HEK293 (cell line): ENCODE data around the gene SPAAR.

Experiments
- CTCF ChIA-PET: fragments of 350-600 bp; formaldehyde crosslinking; extraction: SDS; loops from one replicate; lab custom pipeline; 2021; ENCODE audit warnings: antibody characterized with exemption; lab: Yijun Ruan, JAX
- POLR2A ChIA-PET: fragments of 300-600 bp; formaldehyde crosslinking; extraction: SDS; loops from one replicate; lab custom pipeline; 2020; ENCODE audit warnings: antibody characterized with exemption, inconsistent platforms; lab: Yijun Ruan, JAX
- H3K27ac ChIP-seq: fragments of 200-500 bp; sonication (Bioruptor generic); 2 replicates; pipeline ENCODE4 v1.5.1; 2014; ENCODE audit warnings: low read depth, low read length, control low read depth, inconsistent platforms; ENCODE audit errors: extremely low read depth
- H3K36me3 ChIP-seq, 2 experiments: fragments of 200-500 bp in 1 of 2; sonication (Bioruptor generic) in 1 of 2; 1 replicate in 1 of 2; 2 replicates in 1 of 2; pipeline ENCODE4 v1.5.1; 2014 to 2017; ENCODE audit warnings: inconsistent platforms in 2 of 2, low read length in 2 of 2; ENCODE audit not compliant: control insufficient read depth in 2 of 2, insufficient read depth in 1 of 2
- H3K4me1 ChIP-seq: fragments of 200-500 bp; sonication (Bioruptor generic); 2 replicates; pipeline ENCODE4 v1.5.1; 2014; ENCODE audit warnings: mild to moderate bottlenecking, low read length, inconsistent platforms; ENCODE audit not compliant: control insufficient read depth, insufficient read depth
- H3K4me3 ChIP-seq: 2 replicates; pipeline ENCODE4 v1.5.1; 2011; ENCODE audit warnings: low read depth, mild to moderate bottlenecking, control low read depth, low read length, moderate library complexity
- H3K9me3 ChIP-seq: fragments of 200-500 bp; sonication (Bioruptor generic); 2 replicates; pipeline ENCODE4 v1.5.1; 2014; ENCODE audit warnings: low read depth, low read length, inconsistent platforms; ENCODE audit not compliant: control insufficient read depth, insufficient read depth
- AEBP2 ChIP-seq: fragments of 450-650 bp; formaldehyde crosslinking; IDR thresholded peaks from 2 replicates; pipeline ENCODE4 v1.5.1; 2016; ENCODE audit warnings: missing biosample characterization, missing genetic modification characterization, borderline replicate concordance
- CTCF ChIP-seq: fragments of 450-650 bp; formaldehyde crosslinking; IDR thresholded peaks from 2 replicates; pipeline ENCODE4 v1.5.1; 2016; ENCODE audit warnings: missing biosample characterization, missing genetic modification characterization
- GFI1B ChIP-seq: fragments of 450-650 bp; formaldehyde crosslinking; IDR thresholded peaks from 2 replicates; pipeline ENCODE4 v1.5.1; 2016; ENCODE audit warnings: missing biosample characterization, missing genetic modification characterization
- RBAK ChIP-seq: fragments of 450-650 bp; formaldehyde crosslinking; IDR thresholded peaks from 2 replicates; pipeline ENCODE4 v1.5.1; 2016; ENCODE audit warnings: missing biosample characterization, missing genetic modification characterization
- REST ChIP-seq: fragments of 450-650 bp; formaldehyde crosslinking; IDR thresholded peaks from 2 replicates; pipeline ENCODE4 v1.5.1; 2016; ENCODE audit warnings: missing biosample characterization, missing genetic modification characterization
- ZBTB10 ChIP-seq: fragments of 450-650 bp; formaldehyde crosslinking; IDR thresholded peaks from 2 replicates; pipeline ENCODE4 v1.5.1; 2016; ENCODE audit warnings: missing biosample characterization, missing genetic modification characterization
- ZNF140 ChIP-seq: fragments of 450-650 bp; formaldehyde crosslinking; IDR thresholded peaks from 2 replicates; pipeline ENCODE4 v1.5.1; 2016; ENCODE audit warnings: missing biosample characterization, missing genetic modification characterization
- ZNF18 ChIP-seq: fragments of 450-650 bp; formaldehyde crosslinking; IDR thresholded peaks from 2 replicates; pipeline ENCODE4 v1.5.1; 2016; ENCODE audit warnings: missing biosample characterization, missing genetic modification characterization
- ZNF23 ChIP-seq: fragments of 450-650 bp; formaldehyde crosslinking; IDR thresholded peaks from 2 replicates; pipeline ENCODE4 v1.5.1; 2016; ENCODE audit warnings: missing biosample characterization, missing genetic modification characterization, borderline replicate concordance
- ZNF24 ChIP-seq: fragments of 450-650 bp; formaldehyde crosslinking; IDR thresholded peaks from 2 replicates; pipeline ENCODE4 v1.5.1; 2016; ENCODE audit warnings: missing biosample characterization, missing genetic modification characterization
- ZNF248 ChIP-seq: fragments of 450-650 bp; formaldehyde crosslinking; IDR thresholded peaks from 2 replicates; pipeline ENCODE4 v1.5.1; 2017; ENCODE audit warnings: missing biosample characterization, missing genetic modification characterization
- ZNF354C ChIP-seq: fragments of 450-650 bp; formaldehyde crosslinking; IDR thresholded peaks from 2 replicates; pipeline ENCODE4 v1.5.1; 2016; ENCODE audit warnings: missing biosample characterization, missing genetic modification characterization, low read depth, borderline replicate concordance
- ZNF449 ChIP-seq: fragments of 450-650 bp; formaldehyde crosslinking; IDR thresholded peaks from 2 replicates; pipeline ENCODE4 v1.5.1; 2017; ENCODE audit warnings: missing biosample characterization, mild to moderate bottlenecking, missing genetic modification characterization, moderate library complexity
- ZNF548 ChIP-seq: fragments of 450-650 bp; formaldehyde crosslinking; IDR thresholded peaks from 2 replicates; pipeline ENCODE4 v1.5.1; 2016; ENCODE audit warnings: missing biosample characterization, missing genetic modification characterization
- ZNF549 ChIP-seq: fragments of 450-650 bp; IDR thresholded peaks from 2 replicates; pipeline ENCODE4 v1.5.1; 2018; ENCODE audit warnings: missing biosample characterization, missing genetic modification characterization, mild to moderate bottlenecking, inconsistent platforms, moderate library complexity
- ZNF558 ChIP-seq: fragments of 450-650 bp; formaldehyde crosslinking; IDR thresholded peaks from 2 replicates; pipeline ENCODE4 v1.5.1; 2016; ENCODE audit warnings: missing biosample characterization, missing genetic modification characterization
- ZNF560 ChIP-seq: fragments of 450-650 bp; formaldehyde crosslinking; IDR thresholded peaks from 2 replicates; pipeline ENCODE4 v1.5.1; 2017; ENCODE audit warnings: missing biosample characterization, missing genetic modification characterization, borderline replicate concordance
- ZNF561 ChIP-seq: fragments of 450-650 bp; IDR thresholded peaks from 2 replicates; pipeline ENCODE4 v1.5.1; 2018; ENCODE audit warnings: missing biosample characterization, missing genetic modification characterization, borderline replicate concordance
- ZNF626 ChIP-seq: fragments of 450-650 bp; sonication (Bioruptor Pico); formaldehyde crosslinking; IDR thresholded peaks from 2 replicates; pipeline ENCODE4 v1.5.1; 2018; ENCODE audit warnings: missing biosample characterization, missing genetic modification characterization, inconsistent platforms
- ZNF629 ChIP-seq: fragments of 450-650 bp; formaldehyde crosslinking; IDR thresholded peaks from 2 replicates; pipeline ENCODE4 v1.5.1; 2017; ENCODE audit warnings: missing biosample characterization, missing genetic modification characterization
- ZNF785 ChIP-seq: fragments of 450-650 bp; formaldehyde crosslinking; IDR thresholded peaks from 2 replicates; pipeline ENCODE4 v1.5.1; 2016; ENCODE audit warnings: missing biosample characterization, missing genetic modification characterization
- ZNF837 ChIP-seq: fragments of 450-650 bp; formaldehyde crosslinking; IDR thresholded peaks from 2 replicates; pipeline ENCODE4 v1.5.1; 2016; ENCODE audit warnings: missing biosample characterization, missing genetic modification characterization

The SPAAR gene

GRCh38 chr9:35932735-35933134 lies 23.4 kb downstream of the SPAAR start:
- Histone ChIP-seq H3K4me1 (no peaks in the 10 kb centered on the region), H3K4me3 (no peak overlapping the region), H3K27ac (no peak overlapping the region), H3K9me3 (no peaks in the 10 kb centered on the region), H3K36me3 (no peaks in the 10 kb centered on the region)
- CTCF ChIA-PET = interaction anchor here (0.5 to 8.7 kb wide), 7 partner anchors 11 to 38 kb away, joined by 3 to 46 read pairs (median 5); no protein-coding TSS in a partner anchor
- POLR2A ChIA-PET = interaction anchor here (0.7 kb wide), 1 partner anchor 173 kb away, joined by 3 read pairs; no protein-coding TSS in a partner anchor
- no peak for TF ChIP-seq ZNF837 (tag by site-specific recombination)
- no peak for TF ChIP-seq ZNF248
- no peak for TF ChIP-seq ZNF449 (tag by site-specific recombination)
- no peak for TF ChIP-seq ZNF18
- TF ChIP-seq ZNF560 (tag by site-specific recombination) = no peak
- TF ChIP-seq, all 188 proteins: peak for 0

GRCh38 chr9:35933550-35934067 lies 24.3 kb downstream of the SPAAR start:
- no peaks in the 10 kb centered on the region for H3K36me3 ChIP-seq
- no peak overlapping the region for H3K27ac ChIP-seq
- H3K4me3 ChIP-seq = no peak overlapping the region
- H3K4me1 ChIP-seq = no peaks in the 10 kb centered on the region
- no peaks in the 10 kb centered on the region for H3K9me3 ChIP-seq
- CTCF ChIA-PET = interaction anchor here (0.6 to 8.7 kb wide), 8 partner anchors 12 to 992 kb away, joined by 3 to 46 read pairs (median 5); no protein-coding TSS in a partner anchor
- POLR2A ChIA-PET = no interaction called here
- no peak for TF ChIP-seq ZNF24 (tag by site-specific recombination)
- TF ChIP-seq ZNF561 (tag by site-specific recombination) = no peak
- no peak for TF ChIP-seq CTCF (tag by site-specific recombination)
- no peak for TF ChIP-seq ZNF23
- TF ChIP-seq ZNF785 (tag by site-specific recombination) = no peak
- no peak for TF ChIP-seq ZNF558 (tag by site-specific recombination)
- TF ChIP-seq ZNF626 (tag by site-specific recombination) = no peak
- no peak for TF ChIP-seq RBAK
- TF ChIP-seq REST (tag by site-specific recombination) = no peak
- no peak for TF ChIP-seq ZNF629 (tag by site-specific recombination)
- TF ChIP-seq ZNF354C (tag by site-specific recombination) = no peak
- TF ChIP-seq ZNF548 (tag by site-specific recombination) = no peak
- no peak for TF ChIP-seq ZNF549 (tag by site-specific recombination)
- no peak for TF ChIP-seq ZNF140 (tag by site-specific recombination)
- no peak for TF ChIP-seq AEBP2 (tag by site-specific recombination)
- no peak for TF ChIP-seq ZBTB10 (tag by site-specific recombination)
- TF ChIP-seq GFI1B = no peak
